Keratinocyte (primary cell): ENCODE data around the gene TSPAN18.

ENCODE experiments used
- CTCF ChIP-seq, 3 experiments: IDR thresholded peaks in 1 of 3; conservative IDR thresholded peaks in 1 of 3; optimal IDR thresholded peaks in 1 of 3; 2 replicates in 2 of 3; 3 replicates in 1 of 3; pipeline versions ENCODE3 to v1.5.1; 2011; ENCODE audit warnings: low read length in 3 of 3, mild to moderate bottlenecking in 3 of 3, moderate library complexity in 2 of 3, control low read depth in 1 of 3, inconsistent platforms in 1 of 3; ENCODE audit not compliant: insufficient read depth in 2 of 3; ENCODE audit errors: extremely low read depth in 1 of 3
- EZH2 ChIP-seq: IDR thresholded peaks from one replicate; pipeline ENCODE4 v1.6.1; 2012; ENCODE audit warnings: inconsistent platforms, mild to moderate bottlenecking, low read length, moderate library complexity

- TF ChIP-seq EZH2 = no peak
- no peak for TF ChIP-seq CTCF (optimal IDR thresholded peaks at IDR 0.05 in 1 of 3, IDR thresholded peaks at IDR 0.05 in 1 of 3, conservative IDR thresholded peaks at IDR 0.05 in 1 of 3; ENCODE audit: extremely low read depth in 1 of 3, insufficient read depth in 2 of 3, low read length in 3 of 3)
These were observed 10.7 kb downstream of the TSPAN18 start for GRCh38 chr11:44737245-44738085.
